ENCODE measurements around the gene PTPRN2.

Gene PTPRN2

DNA sequence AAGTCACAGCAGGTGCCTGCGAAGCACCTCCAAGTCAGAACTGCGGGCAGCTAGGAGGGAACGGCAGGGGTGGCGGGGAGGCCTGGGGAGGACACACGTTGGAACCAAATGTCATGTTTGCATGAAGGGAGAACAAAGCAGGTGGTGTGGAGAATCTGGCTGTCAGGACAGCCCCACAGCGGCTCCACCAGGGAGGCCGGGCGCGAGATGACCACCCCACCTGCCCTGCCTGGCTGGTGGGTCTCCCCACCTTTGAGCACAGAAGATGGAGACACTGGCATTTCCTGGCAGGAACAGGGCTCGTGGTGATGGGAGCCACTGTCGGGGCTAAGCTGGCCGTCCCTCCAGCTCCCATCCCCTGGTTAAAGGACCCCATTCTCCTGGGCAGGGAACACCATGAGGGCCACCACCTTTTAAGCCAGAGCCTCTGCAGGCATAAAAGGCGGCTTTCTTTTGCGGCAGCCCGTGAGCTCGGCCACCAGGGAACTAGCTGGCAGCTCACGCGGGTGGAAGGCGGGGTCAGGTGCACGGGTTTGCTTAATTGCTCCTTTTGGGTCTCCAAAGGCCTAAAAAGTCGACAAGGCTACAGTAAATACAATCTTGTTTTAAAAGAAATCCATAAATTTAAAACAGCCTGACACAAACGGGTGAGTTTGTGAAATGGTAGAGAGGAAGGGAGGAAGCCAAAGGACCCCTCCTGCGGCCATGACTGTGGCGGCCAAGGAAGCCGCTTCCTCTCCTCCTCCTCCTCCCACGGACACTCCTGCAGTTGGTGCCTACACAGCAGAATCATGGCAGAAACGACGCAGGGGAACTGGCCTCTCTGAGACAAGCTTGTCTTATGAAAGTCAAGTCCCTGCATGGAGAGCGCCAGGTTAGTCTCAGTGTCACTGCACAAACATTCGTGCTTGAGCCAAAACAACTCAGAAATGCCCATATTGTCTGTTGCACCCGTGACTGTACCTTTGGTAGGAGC lies 1037.0 kb downstream of the PTPRN2 start:
- H3K4me1 ChIP-seq: no peaks in the 10 kb centered on the region
- H3K27me3 ChIP-seq (ENCODE audit: control insufficient read depth, insufficient read depth, low read length): no peaks in the 10 kb centered on the region
- H3K4me3 ChIP-seq (ENCODE audit: low read depth, low read length): no peak overlapping the region
- H3K9me3 ChIP-seq (ENCODE audit: control insufficient read depth, low read length): no peaks in the 10 kb centered on the region
- H3K79me2 ChIP-seq: no peaks in the 10 kb centered on the region
- H3K36me3 ChIP-seq (ENCODE audit: control insufficient read depth, insufficient read depth, low read length): no peaks in the 10 kb centered on the region
- TF ChIP-seq, protein P1, sequence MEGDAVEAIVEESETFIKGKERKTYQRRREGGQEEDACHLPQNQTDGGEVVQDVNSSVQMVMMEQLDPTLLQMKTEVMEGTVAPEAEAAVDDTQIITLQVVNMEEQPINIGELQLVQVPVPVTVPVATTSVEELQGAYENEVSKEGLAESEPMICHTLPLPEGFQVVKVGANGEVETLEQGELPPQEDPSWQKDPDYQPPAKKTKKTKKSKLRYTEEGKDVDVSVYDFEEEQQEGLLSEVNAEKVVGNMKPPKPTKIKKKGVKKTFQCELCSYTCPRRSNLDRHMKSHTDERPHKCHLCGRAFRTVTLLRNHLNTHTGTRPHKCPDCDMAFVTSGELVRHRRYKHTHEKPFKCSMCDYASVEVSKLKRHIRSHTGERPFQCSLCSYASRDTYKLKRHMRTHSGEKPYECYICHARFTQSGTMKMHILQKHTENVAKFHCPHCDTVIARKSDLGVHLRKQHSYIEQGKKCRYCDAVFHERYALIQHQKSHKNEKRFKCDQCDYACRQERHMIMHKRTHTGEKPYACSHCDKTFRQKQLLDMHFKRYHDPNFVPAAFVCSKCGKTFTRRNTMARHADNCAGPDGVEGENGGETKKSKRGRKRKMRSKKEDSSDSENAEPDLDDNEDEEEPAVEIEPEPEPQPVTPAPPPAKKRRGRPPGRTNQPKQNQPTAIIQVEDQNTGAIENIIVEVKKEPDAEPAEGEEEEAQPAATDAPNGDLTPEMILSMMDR (IDR thresholded peaks at IDR 0.05): no peak
- H3K9ac ChIP-seq: no peak overlapping the region
- H3K27ac ChIP-seq: no peak overlapping the region
- no peak overlapping the region for H2AFZ ChIP-seq
- no peak overlapping the region for H3K4me2 ChIP-seq (ENCODE audit: low read length)

DNA sequence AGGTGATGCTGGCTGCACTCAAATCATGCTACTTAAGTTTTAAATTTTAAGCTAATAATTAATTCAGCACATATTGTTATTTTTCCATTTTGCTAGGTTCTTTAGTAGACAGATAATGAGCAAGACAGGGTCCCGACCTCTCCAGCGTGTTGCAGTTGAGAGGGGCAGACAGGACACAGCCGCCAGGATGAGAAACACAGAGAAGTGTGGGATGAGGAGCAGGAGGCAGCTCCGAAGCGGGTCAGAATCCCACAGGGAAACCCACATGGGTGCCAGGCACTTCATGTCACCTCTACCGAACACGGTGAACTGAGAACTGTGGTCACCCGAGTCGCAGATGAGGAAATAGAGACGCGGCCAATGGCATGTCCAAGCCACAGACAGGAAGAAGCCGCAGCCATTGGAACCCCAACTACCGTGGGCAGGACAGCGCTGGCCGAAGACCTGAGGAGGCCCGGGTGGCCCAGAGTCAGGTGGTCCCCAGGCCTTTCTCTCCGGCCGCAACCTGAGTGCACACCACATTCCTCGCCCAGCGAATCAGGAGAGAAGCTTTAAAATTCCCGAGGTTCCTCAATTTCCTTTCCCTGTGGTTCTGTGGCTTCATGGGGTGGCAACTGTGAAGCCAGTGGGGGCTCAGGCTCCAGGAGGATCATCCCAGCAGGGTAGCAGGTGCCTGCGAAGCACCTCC lies 1037.9 kb downstream of the PTPRN2 start:
- no peak overlapping the region for H3K27ac ChIP-seq
- H3K9ac ChIP-seq: no peak overlapping the region
- no peak overlapping the region for H2AFZ ChIP-seq
- no peak overlapping the region for H3K4me3 ChIP-seq (ENCODE audit: low read depth, low read length)
- H3K36me3 ChIP-seq (ENCODE audit: control insufficient read depth, insufficient read depth, low read length): no peaks in the 10 kb centered on the region
- TF ChIP-seq, protein P1 (IDR thresholded peaks at IDR 0.05): no peak
- no peaks in the 10 kb centered on the region for H3K79me2 ChIP-seq
- H3K9me3 ChIP-seq (ENCODE audit: control insufficient read depth, low read length): no peaks in the 10 kb centered on the region
- no peaks in the 10 kb centered on the region for H3K4me1 ChIP-seq
- H3K27me3 ChIP-seq (ENCODE audit: control insufficient read depth, insufficient read depth, low read length): no peaks in the 10 kb centered on the region
- H3K4me2 ChIP-seq (ENCODE audit: low read length): no peak overlapping the region

DNA sequence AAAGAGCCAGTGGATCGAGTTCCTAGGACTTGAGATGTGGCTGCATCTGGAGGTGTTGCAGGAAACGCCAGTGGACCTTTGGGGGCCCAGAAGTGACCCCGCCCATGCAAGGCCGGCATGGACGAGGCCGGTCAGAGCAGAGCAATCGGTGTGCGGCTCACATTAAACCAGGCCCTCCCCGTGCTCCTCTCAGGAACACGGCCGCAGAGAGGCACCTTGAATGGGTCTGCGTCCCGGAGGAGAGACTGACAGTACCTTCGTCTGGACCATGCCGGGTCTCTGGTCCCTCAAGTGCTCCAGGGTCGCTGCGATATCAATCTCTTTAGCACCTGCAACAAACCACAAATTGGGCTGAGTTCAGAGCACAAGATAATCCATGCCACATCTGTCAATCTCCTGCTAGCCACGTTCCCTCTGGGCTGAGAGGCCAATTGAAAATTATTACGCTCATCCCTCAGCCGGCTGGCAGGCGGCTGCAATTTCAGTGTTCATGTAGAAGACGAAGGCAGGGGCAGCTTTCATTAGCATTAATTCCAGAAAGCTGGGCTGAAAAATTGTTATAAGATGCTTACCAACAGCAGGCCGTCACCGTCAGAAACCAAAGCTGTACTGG lies 1038.8 kb downstream of the PTPRN2 start:
- H2AFZ ChIP-seq: no peak overlapping the region
- TF ChIP-seq, protein P1 (IDR thresholded peaks at IDR 0.05): no peak
- H3K27me3 ChIP-seq (ENCODE audit: control insufficient read depth, insufficient read depth, low read length): no peaks in the 10 kb centered on the region
- H3K27ac ChIP-seq: no peak overlapping the region
- no peak overlapping the region for H3K4me3 ChIP-seq (ENCODE audit: low read depth, low read length)
- no peaks in the 10 kb centered on the region for H3K4me1 ChIP-seq
- no peaks in the 10 kb centered on the region for H3K9me3 ChIP-seq (ENCODE audit: control insufficient read depth, low read length)
- no peak overlapping the region for H3K9ac ChIP-seq
- H3K4me2 ChIP-seq (ENCODE audit: low read length): no peak overlapping the region
- no peaks in the 10 kb centered on the region for H3K36me3 ChIP-seq (ENCODE audit: control insufficient read depth, insufficient read depth, low read length)
- no peaks in the 10 kb centered on the region for H3K79me2 ChIP-seq

DNA sequence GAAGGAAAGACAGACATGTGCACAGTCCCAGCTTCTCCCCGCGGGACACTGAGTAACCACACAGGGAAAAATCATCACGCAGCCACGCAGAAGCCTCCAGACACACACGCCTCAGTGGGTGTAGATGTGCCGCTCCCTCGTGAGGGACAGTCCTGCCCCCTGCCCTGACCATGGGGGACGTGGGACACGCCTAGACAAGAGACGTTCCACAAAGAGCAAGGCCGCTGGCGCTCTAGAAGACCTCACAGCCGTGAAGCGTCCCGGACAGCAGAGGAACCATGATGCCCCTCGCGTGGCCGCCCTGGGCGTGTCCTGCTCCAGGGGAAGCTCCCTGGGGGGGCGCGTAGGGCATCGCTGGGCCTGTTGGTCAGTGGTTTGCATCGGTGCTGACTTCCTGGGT lies 1040.0 kb downstream of the PTPRN2 start:
- TF ChIP-seq, protein P1 (IDR thresholded peaks at IDR 0.05): no peak
- Histone ChIP-seq H3K36me3 (ENCODE audit: control insufficient read depth, insufficient read depth, low read length) (no peaks in the 10 kb centered on the region), H3K9ac (no peak overlapping the region), H3K79me2 (no peaks in the 10 kb centered on the region), H3K9me3 (ENCODE audit: control insufficient read depth, low read length) (no peaks in the 10 kb centered on the region), H3K4me1 (no peaks in the 10 kb centered on the region), H3K4me3 (ENCODE audit: low read depth, low read length) (no peak overlapping the region), H3K27me3 (ENCODE audit: control insufficient read depth, insufficient read depth, low read length) (no peaks in the 10 kb centered on the region), H3K27ac (no peak overlapping the region), H2AFZ (no peak overlapping the region), H3K4me2 (ENCODE audit: low read length) (no peak overlapping the region)

All from parathyroid adenoma (tissue), 2 donors.